GM12878 (cell line): ENCODE data around the gene NFATC2. TPM values are rescaled to one million over a fixed set of nuclear protein-coding genes. Genes with fewer than 3 reads are reported as not detected.

Source experiments
- ATAC-seq: fragments of 200-7000 bp; cut with Tn5 transposase; 3 replicates; pipeline ENCODE4 v1.9.1; 2020; ENCODE audit warnings: mild to moderate bottlenecking, moderate library complexity
- BruUV-seq: library from RNA; stranded (reverse); fragments of 400-500 nt; replicated peaks from 2 replicates; lab custom pipeline; 2021; lab: Mats Ljungman, UMichigan
- CTCF ChIA-PET: fragments of 300-600 bp; sonication (Branson Sonifier 250); formaldehyde crosslinking; extraction: SDS; loops from one replicate; lab custom pipeline; 2021; ENCODE audit warnings: inconsistent platforms; lab: Yijun Ruan, JAX
- POLR2A ChIA-PET: fragments of 350-600 bp; formaldehyde crosslinking; extraction: SDS; loops from one replicate; lab custom pipeline; 2021; ENCODE audit warnings: inconsistent platforms; lab: Charles Lee
- RAD21 ChIA-PET: fragments of 300-600 bp; sonication (Branson Sonifier 250); formaldehyde crosslinking; loops from one replicate; lab custom pipeline; 2023; ENCODE audit warnings: antibody characterized with exemption; ENCODE audit not compliant: unreplicated experiment; lab: Charles Lee
- SMC1A ChIA-PET: fragments of 300-600 bp; sonication (Branson Sonifier 250); formaldehyde crosslinking; loops from one replicate; lab custom pipeline; 2023; ENCODE audit not compliant: unreplicated experiment, uncharacterized antibody; lab: Charles Lee
- DNase-seq: peaks from one replicate; pipeline ENCODE4 v3.0.0-alpha.2; 2011; ENCODE audit warnings: low read depth, low spot score
- FAIRE-seq: peaks from 3 replicates; lab custom pipeline; 2011; peaks lifted over from hg19 to GRCh38; lab: Jason Lieb, UNC
- H2AFZ ChIP-seq: 2 replicates; pipeline ENCODE4 v1.6.0; 2011; ENCODE audit warnings: low read depth, low read length, control low read depth; ENCODE audit not compliant: control insufficient read depth
- H3K27ac ChIP-seq: 2 replicates; pipeline ENCODE4 v1.5.1; 2011; ENCODE audit warnings: control low read depth; ENCODE audit not compliant: control insufficient read depth, insufficient read depth
- H3K27me3 ChIP-seq, 2 experiments: replicated peaks in 1 of 2; 2 replicates each; pipeline versions ENCODE4 v1.6.0 to v1.6.1; 2011; ENCODE audit warnings: low read length in 1 of 2; ENCODE audit not compliant: control insufficient read depth in 2 of 2, insufficient read depth in 2 of 2
- H3K36me3 ChIP-seq, 2 experiments: 2 replicates each; pipeline ENCODE4 v1.5.1; 2011; ENCODE audit warnings: low read length in 1 of 2; ENCODE audit not compliant: control insufficient read depth in 2 of 2, insufficient read depth in 2 of 2
- H3K4me1 ChIP-seq: 2 replicates; pipeline ENCODE4 v1.6.1; 2011; ENCODE audit warnings: mild to moderate bottlenecking, low read length, moderate library complexity, mixed read lengths; ENCODE audit not compliant: control insufficient read depth, insufficient read depth
- H3K4me2 ChIP-seq: 2 replicates; pipeline ENCODE4 v1.6.0; 2011; ENCODE audit warnings: control low read depth; ENCODE audit not compliant: control insufficient read depth, insufficient read depth
- H3K4me3 ChIP-seq: fragments of 200-600 bp; sonication (generic); 2 replicates; pipeline ENCODE4 v1.5.1; 2016
- H3K79me2 ChIP-seq: 2 replicates; pipeline ENCODE4 v1.6.0; 2011; ENCODE audit warnings: low read length; ENCODE audit not compliant: control insufficient read depth, insufficient read depth
- H3K9ac ChIP-seq: 2 replicates; pipeline ENCODE4 v1.8.0; 2011; ENCODE audit warnings: low read length, control low read depth, mixed read lengths; ENCODE audit not compliant: control insufficient read depth, insufficient read depth
- H3K9me3 ChIP-seq: replicated peaks from 3 replicates; pipeline ENCODE4 v1.5.1; 2011; ENCODE audit warnings: mild to moderate bottlenecking, low read length; ENCODE audit not compliant: control insufficient read depth, insufficient read depth
- H4K20me1 ChIP-seq: 2 replicates; pipeline ENCODE4 v1.6.0; 2011; ENCODE audit not compliant: control insufficient read depth, insufficient read depth
- BCL11A ChIP-seq: IDR thresholded peaks from 2 replicates; pipeline ENCODE4 v1.6.1; 2011; ENCODE audit warnings: low read depth, low read length
- CEBPB ChIP-seq, 2 experiments: fragments of 150-350 bp in 1 of 2; IDR thresholded peaks; 2 replicates each; pipeline ENCODE4 v1.6.1; 2012 to 2014; ENCODE audit warnings: low read depth in 2 of 2, low read length in 2 of 2, borderline replicate concordance in 1 of 2, inconsistent platforms in 1 of 2
- DPF2 ChIP-seq: fragments of 450-650 bp; IDR thresholded peaks from 2 replicates; pipeline ENCODE4 v1.6.1; 2017; ENCODE audit warnings: mild to moderate bottlenecking
- FOXK2 ChIP-seq: fragments of 450-650 bp; IDR thresholded peaks from 2 replicates; pipeline ENCODE4 v1.6.1; 2017; ENCODE audit warnings: mild to moderate bottlenecking, moderate library complexity
- KAT2A ChIP-seq: conservative IDR thresholded peaks from 2 replicates; pipeline ENCODE4 v1.6.1; 2011; ENCODE audit warnings: low read depth, low read length; ENCODE audit not compliant: control insufficient read depth
- MEF2B ChIP-seq: fragments of 450-650 bp; IDR thresholded peaks from 2 replicates; pipeline ENCODE4 v1.6.1; 2018; ENCODE audit warnings: mild to moderate bottlenecking, moderate library complexity; ENCODE audit not compliant: partially characterized antibody, poor library complexity, severe bottlenecking
- POLR2AphosphoS2 ChIP-seq: IDR thresholded peaks from 2 replicates; pipeline ENCODE4 v1.6.1; 2011; ENCODE audit warnings: low read depth, mild to moderate bottlenecking, low read length, improper control_type of control experiment, moderate library complexity
- RCOR1 ChIP-seq: conservative IDR thresholded peaks from 2 replicates; pipeline ENCODE4 v1.6.1; 2012; ENCODE audit warnings: low read depth, low read length, improper control_type of control experiment
- SIX5 ChIP-seq: IDR thresholded peaks from 2 replicates; pipeline ENCODE4 v1.6.1; 2011; ENCODE audit warnings: mild to moderate bottlenecking, low read depth, low read length, moderate library complexity; ENCODE audit not compliant: severe bottlenecking
- SMC3 ChIP-seq: IDR thresholded peaks from 2 replicates; pipeline ENCODE4 v1.6.1; 2011; ENCODE audit warnings: low read length, improper control_type of control experiment, borderline replicate concordance
- TBL1XR1 ChIP-seq: IDR thresholded peaks from 2 replicates; pipeline ENCODE4 v1.6.1; 2012; ENCODE audit warnings: low read depth, low read length, improper control_type of control experiment
- YY1 ChIP-seq: IDR thresholded peaks from 2 replicates; pipeline ENCODE4 v1.6.1; 2011; ENCODE audit warnings: low read depth, mild to moderate bottlenecking, low read length
- ZZZ3 ChIP-seq: IDR thresholded peaks from 2 replicates; pipeline ENCODE4 v1.6.1; 2011; ENCODE audit warnings: low read depth; ENCODE audit not compliant: control insufficient read depth, insufficient read length
- WGBS: methylation state at CpG from one replicate; pipeline ENCODE4 v1.1.6; 2016; ENCODE audit warnings: low lambda C conversion rate; ENCODE audit not compliant: insufficient replicate concordance, insufficient coverage; ENCODE audit errors: missing lambda C conversion rate; 5-methylcytosine and 5-hydroxymethylcytosine counted together
- in situ Hi-C: fragments of 300-500 bp; cut with MboI; formaldehyde crosslinking; loops from 9 replicates; pipeline ENCODE4 v1.14.3; 2018; ENCODE audit warnings: mixed read lengths
- intact Hi-C: fragments of 100-400 bp; cut with micrococcal nuclease; formaldehyde crosslinking; loops from one replicate; pipeline ENCODE4 v1.14.2; 2022; ENCODE audit not compliant: unreplicated experiment
- polyA plus RNA-seq, 11 experiments: library from polyadenylated mRNA; depleted of rRNA in 4 of 11; unstranded in 6 of 11; stranded (reverse) in 5 of 11; fragments of >200 nt; fragmentation: Nextera tagmentation in 4 of 11; fragmentation: Illumina TruSeq in 1 of 11; extraction: Ambion mirVana in 4 of 11; extraction: Trizol in 1 of 11; gene quantifications; 1 replicate in 1 of 11; 2 replicates in 10 of 11; pipeline versions ENCODE4 v1.2.1 to v1.2.3, GENCODE V29; 2011 to 2016; ENCODE audit warnings: inconsistent platforms in 2 of 11, missing spikeins in 2 of 11, low read depth in 1 of 11
- total RNA-seq, 4 experiments: library from RNA; depleted of rRNA in 3 of 4; stranded (reverse); fragments of >200 nt in 3 of 4; fragmentation: Illumina TruSeq in 1 of 4; extraction: Trizol in 1 of 4; gene quantifications; 2 replicates each; pipeline versions ENCODE4 v1.2.1 to v1.2.3, GENCODE V29; 2013 to 2021
- TF ChIP-seq, protein P1 (sequence below): fragments of 150-350 bp; IDR thresholded peaks from 2 replicates; pipeline ENCODE4 v1.6.1; 2014; ENCODE audit warnings: mild to moderate bottlenecking, low read depth, low read length
- TF ChIP-seq, protein P2 (sequence below): fragments of 450-650 bp; IDR thresholded peaks from 2 replicates; pipeline ENCODE4 v1.6.1; 2017; ENCODE audit warnings: antibody characterized with exemption, mild to moderate bottlenecking, moderate library complexity
- TF ChIP-seq, protein P3 (sequence below): IDR thresholded peaks from 2 replicates; pipeline ENCODE4 v1.6.1; 2012; ENCODE audit warnings: low read depth, low read length, improper control_type of control experiment

NFATC2 gene
- total and polyA plus RNA-seq, 10 of the 15 experiments (the other 5 are each of a cell fraction or from before 2014, with no cell fraction given), result 3.3 to 20.0 (median 7.3) TPM

DNA sequence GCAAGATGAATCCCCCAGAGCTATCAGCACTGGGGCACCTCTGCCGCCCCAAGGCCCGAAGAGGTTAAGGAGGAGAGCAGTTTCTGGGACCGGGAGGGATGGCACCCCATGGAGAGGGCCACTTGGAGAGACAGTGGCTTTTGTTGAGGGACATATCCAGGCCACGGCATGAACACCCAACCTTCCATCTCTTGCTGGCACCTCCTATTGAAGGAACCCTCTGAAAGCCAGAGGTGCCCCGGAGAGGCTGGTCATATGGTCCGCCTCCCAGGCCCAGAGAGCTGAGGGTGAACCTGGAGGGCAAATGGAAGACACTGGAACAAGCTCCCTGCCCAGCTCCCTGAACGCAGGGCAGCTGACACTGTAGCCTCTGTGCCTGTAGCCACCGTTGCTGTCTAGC is 167.0 kb downstream of the NFATC2 start:
- ChIA-PET RAD21 (interaction anchor here (1.1 kb wide), 1 partner anchor 220 kb away, joined by 3 read pairs; no protein-coding TSS in a partner anchor), POLR2A (no interaction called here), CTCF (interaction anchor here (0.7 to 6.8 kb wide), 3 partner anchors 11 to 247 kb away, joined by 3 to 53 read pairs (median 5); no protein-coding TSS in a partner anchor), SMC1A (interaction anchor here (2.4 kb wide), 1 partner anchor 221 kb away, joined by 10 read pairs; no protein-coding TSS in a partner anchor)
- Histone ChIP-seq H3K36me3 (no peaks in the 10 kb centered on the region), H3K4me2 (no peak overlapping the region), H2AFZ (no peak overlapping the region), H3K27ac (no peak overlapping the region), H3K79me2 (no peaks in the 10 kb centered on the region), H3K4me3 (no peak overlapping the region), H3K9ac (no peak overlapping the region), H3K4me1 (peaks cover 10% of the 10 kb centered on the region), H3K27me3 (no peaks in the 10 kb centered on the region), H3K9me3 (no peaks in the 10 kb centered on the region), H4K20me1 (no peaks in the 10 kb centered on the region)
- BruUV-seq, result no TSS peak
- in situ Hi-C loops (no loop called here), intact Hi-C loops (no loop called here)
- TF ChIP-seq YY1 (no peak), FOXK2 (no peak), TBL1XR1 (no peak), RCOR1 (no peak), MEF2B (no peak), POLR2AphosphoS2 (no peak), DPF2 (no peak), BCL11A (no peak), ZZZ3 (no peak), SMC3 (no peak), KAT2A (no peak), SIX5 (no peak), CEBPB (IDR thresholded peaks at IDR 0.05; ENCODE audit: borderline replicate concordance in 1 of 2, low read depth in 2 of 2, low read length in 2 of 2) (no peak)
- TF ChIP-seq, protein P1, sequence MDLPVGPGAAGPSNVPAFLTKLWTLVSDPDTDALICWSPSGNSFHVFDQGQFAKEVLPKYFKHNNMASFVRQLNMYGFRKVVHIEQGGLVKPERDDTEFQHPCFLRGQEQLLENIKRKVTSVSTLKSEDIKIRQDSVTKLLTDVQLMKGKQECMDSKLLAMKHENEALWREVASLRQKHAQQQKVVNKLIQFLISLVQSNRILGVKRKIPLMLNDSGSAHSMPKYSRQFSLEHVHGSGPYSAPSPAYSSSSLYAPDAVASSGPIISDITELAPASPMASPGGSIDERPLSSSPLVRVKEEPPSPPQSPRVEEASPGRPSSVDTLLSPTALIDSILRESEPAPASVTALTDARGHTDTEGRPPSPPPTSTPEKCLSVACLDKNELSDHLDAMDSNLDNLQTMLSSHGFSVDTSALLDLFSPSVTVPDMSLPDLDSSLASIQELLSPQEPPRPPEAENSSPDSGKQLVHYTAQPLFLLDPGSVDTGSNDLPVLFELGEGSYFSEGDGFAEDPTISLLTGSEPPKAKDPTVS, result no peak
- TF ChIP-seq, protein P2, sequence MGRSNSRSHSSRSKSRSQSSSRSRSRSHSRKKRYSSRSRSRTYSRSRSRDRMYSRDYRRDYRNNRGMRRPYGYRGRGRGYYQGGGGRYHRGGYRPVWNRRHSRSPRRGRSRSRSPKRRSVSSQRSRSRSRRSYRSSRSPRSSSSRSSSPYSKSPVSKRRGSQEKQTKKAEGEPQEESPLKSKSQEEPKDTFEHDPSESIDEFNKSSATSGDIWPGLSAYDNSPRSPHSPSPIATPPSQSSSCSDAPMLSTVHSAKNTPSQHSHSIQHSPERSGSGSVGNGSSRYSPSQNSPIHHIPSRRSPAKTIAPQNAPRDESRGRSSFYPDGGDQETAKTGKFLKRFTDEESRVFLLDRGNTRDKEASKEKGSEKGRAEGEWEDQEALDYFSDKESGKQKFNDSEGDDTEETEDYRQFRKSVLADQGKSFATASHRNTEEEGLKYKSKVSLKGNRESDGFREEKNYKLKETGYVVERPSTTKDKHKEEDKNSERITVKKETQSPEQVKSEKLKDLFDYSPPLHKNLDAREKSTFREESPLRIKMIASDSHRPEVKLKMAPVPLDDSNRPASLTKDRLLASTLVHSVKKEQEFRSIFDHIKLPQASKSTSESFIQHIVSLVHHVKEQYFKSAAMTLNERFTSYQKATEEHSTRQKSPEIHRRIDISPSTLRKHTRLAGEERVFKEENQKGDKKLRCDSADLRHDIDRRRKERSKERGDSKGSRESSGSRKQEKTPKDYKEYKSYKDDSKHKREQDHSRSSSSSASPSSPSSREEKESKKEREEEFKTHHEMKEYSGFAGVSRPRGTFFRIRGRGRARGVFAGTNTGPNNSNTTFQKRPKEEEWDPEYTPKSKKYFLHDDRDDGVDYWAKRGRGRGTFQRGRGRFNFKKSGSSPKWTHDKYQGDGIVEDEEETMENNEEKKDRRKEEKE, result no peak
- TF ChIP-seq, protein P3, sequence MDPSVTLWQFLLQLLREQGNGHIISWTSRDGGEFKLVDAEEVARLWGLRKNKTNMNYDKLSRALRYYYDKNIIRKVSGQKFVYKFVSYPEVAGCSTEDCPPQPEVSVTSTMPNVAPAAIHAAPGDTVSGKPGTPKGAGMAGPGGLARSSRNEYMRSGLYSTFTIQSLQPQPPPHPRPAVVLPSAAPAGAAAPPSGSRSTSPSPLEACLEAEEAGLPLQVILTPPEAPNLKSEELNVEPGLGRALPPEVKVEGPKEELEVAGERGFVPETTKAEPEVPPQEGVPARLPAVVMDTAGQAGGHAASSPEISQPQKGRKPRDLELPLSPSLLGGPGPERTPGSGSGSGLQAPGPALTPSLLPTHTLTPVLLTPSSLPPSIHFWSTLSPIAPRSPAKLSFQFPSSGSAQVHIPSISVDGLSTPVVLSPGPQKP, result no peak
- DNase-seq, result no peak
- WGBS, result 44% methylated on average over 8 of the region's 8 CpGs
- ATAC-seq, result no peak
- no peak for FAIRE-seq
